Thyroid gland (tissue), 4 donors: ENCODE data around the gene B3GNT5. TPM values are rescaled to one million over a fixed set of nuclear protein-coding genes. Genes with fewer than 3 reads are reported as not detected.

Experiments
- DNase-seq, 2 donors: peaks; one replicate each; pipeline ENCODE4 v3.0.0-alpha.2; 2019
- H3K27ac ChIP-seq, 3 donors: fragments of 200-600 bp; sonication (generic); 1 replicate in 2 of 3; 2 replicates in 1 of 3; pipeline ENCODE4 v1.5.1; 2016 to 2019; ENCODE audit warnings: mild to moderate bottlenecking in 1 of 3, moderate library complexity in 1 of 3
- H3K27me3 ChIP-seq: fragments of 200-600 bp; sonication (generic); one replicate; pipeline ENCODE4 v1.5.1; 2019
- H3K36me3 ChIP-seq, 2 donors: fragments of 200-600 bp; sonication (generic); one replicate each; pipeline ENCODE4 v1.5.1; 2016 to 2019
- H3K4me1 ChIP-seq, 2 donors: fragments of 200-600 bp; sonication (generic); one replicate each; pipeline ENCODE4 v1.5.1; 2017 to 2019
- H3K4me3 ChIP-seq, 3 donors: fragments of 200-600 bp; sonication (generic); replicated peaks in 1 of 3; 1 replicate in 2 of 3; 2 replicates in 1 of 3; pipeline ENCODE4 v1.5.1; 2016; ENCODE audit warnings: mild to moderate bottlenecking in 1 of 3
- H3K9me3 ChIP-seq: fragments of 200-600 bp; sonication (generic); one replicate; pipeline ENCODE4 v1.5.1; 2017
- POLR2A ChIP-seq, 2 donors: fragments of 450-650 bp; IDR thresholded peaks; one replicate each; pipeline ENCODE4 v1.6.1; 2017; ENCODE audit warnings: antibody characterized with exemption in 2 of 2, mild to moderate bottlenecking in 2 of 2, moderate library complexity in 1 of 2
- WGBS, 2 donors: methylation state at CpG; one replicate each; pipeline ENCODE4 v1.1.5; 2017; 5-methylcytosine and 5-hydroxymethylcytosine counted together
- intact Hi-C: fragments of 100-400 bp; cut with DNase I; formaldehyde crosslinking; loops from one replicate; pipeline ENCODE4 v1.15.1; 2023
- total RNA-seq, 4 donors: library from RNA; depleted of rRNA; stranded (reverse); fragments of >200 nt; gene quantifications; one replicate each; pipeline ENCODE4 v1.2.3, GENCODE V29; 2016
- TF ChIP-seq, protein P1 (sequence below), 6 experiments: fragments of 200-600 bp in 3 of 6; fragments of 450-650 bp in 3 of 6; sonication (generic) in 3 of 6; IDR thresholded peaks; one replicate each; pipeline ENCODE4 v1.5.1; 2016 to 2019; ENCODE audit warnings: antibody characterized with exemption in 6 of 6, mild to moderate bottlenecking in 2 of 6, inconsistent platforms in 1 of 6, moderate library complexity in 1 of 6

B3GNT5 gene
- total RNA-seq, 4 donors from 2014 or later = 5.2 to 10.6 (median 7.1) TPM

DNA sequence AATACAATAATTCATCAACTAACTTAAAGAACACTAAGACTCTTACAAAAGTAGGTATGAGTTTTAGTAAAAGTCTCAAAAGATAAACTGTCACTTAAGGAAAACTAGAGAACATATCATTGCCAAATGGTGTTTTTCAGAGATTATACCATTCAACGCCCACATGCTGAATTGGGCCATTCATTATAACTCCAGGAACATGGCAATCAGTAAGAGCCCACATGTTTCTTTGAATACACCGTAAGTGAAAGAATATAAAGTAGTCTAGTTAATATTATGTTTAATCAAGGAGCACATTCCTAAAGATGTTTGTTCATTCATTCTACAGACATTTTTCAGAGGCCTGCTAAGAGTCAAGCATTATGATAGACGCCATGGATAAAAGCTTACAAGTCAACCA, 22.9 kb downstream of the B3GNT5 start:
- Histone ChIP-seq H3K27ac (no peak overlapping the region), H3K4me1 (no peaks in the 10 kb centered on the region), H3K36me3 (no peaks in the 10 kb centered on the region), H3K27me3 (no peaks in the 10 kb centered on the region), H3K4me3 (no peak overlapping the region), H3K9me3 (no peaks in the 10 kb centered on the region)
- intact Hi-C loops = no loop called here
- no peak for TF ChIP-seq POLR2A (IDR thresholded peaks at IDR 0.05)
- TF ChIP-seq, protein P1, sequence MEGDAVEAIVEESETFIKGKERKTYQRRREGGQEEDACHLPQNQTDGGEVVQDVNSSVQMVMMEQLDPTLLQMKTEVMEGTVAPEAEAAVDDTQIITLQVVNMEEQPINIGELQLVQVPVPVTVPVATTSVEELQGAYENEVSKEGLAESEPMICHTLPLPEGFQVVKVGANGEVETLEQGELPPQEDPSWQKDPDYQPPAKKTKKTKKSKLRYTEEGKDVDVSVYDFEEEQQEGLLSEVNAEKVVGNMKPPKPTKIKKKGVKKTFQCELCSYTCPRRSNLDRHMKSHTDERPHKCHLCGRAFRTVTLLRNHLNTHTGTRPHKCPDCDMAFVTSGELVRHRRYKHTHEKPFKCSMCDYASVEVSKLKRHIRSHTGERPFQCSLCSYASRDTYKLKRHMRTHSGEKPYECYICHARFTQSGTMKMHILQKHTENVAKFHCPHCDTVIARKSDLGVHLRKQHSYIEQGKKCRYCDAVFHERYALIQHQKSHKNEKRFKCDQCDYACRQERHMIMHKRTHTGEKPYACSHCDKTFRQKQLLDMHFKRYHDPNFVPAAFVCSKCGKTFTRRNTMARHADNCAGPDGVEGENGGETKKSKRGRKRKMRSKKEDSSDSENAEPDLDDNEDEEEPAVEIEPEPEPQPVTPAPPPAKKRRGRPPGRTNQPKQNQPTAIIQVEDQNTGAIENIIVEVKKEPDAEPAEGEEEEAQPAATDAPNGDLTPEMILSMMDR (IDR thresholded peaks at IDR 0.05) = no peak
- DNase-seq = no peak
- WGBS, 2 donors = 88 to 91% methylated on average over 3 of the region's 3 CpGs

DNA sequence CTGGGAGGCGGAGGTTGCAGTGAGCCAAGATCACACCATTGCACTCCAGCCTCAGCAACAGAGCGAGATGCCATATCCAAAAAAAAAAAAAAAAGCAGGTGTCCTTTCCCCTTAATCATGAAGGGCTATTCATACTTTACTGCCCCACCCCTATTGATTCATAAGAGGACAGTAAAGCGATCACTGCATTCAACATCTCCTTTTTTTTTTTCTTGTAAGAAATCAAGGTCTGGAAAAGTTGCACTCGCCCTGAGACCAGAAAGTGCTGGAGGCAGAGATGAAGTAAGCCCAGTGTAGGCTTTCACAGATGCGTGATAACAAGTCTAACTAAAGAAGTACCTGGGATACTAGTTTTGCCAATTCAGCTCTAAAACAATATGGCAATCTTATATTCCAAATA, 24.2 kb downstream of the B3GNT5 start:
- no peaks in the 10 kb centered on the region for H3K9me3 ChIP-seq
- no peak overlapping the region for H3K27ac ChIP-seq
- TF ChIP-seq, protein P1 (IDR thresholded peaks at IDR 0.05) = no peak
- no peak for TF ChIP-seq POLR2A (IDR thresholded peaks at IDR 0.05)
- intact Hi-C loops = no loop called here
- no peaks in the 10 kb centered on the region for H3K4me1 ChIP-seq
- no peak for DNase-seq
- no peaks in the 10 kb centered on the region for H3K27me3 ChIP-seq
- no peaks in the 10 kb centered on the region for H3K36me3 ChIP-seq
- 96 to 97% methylated on average over 5 of the region's 5 CpGs for WGBS, 2 donors
- no peak overlapping the region for H3K4me3 ChIP-seq

DNA sequence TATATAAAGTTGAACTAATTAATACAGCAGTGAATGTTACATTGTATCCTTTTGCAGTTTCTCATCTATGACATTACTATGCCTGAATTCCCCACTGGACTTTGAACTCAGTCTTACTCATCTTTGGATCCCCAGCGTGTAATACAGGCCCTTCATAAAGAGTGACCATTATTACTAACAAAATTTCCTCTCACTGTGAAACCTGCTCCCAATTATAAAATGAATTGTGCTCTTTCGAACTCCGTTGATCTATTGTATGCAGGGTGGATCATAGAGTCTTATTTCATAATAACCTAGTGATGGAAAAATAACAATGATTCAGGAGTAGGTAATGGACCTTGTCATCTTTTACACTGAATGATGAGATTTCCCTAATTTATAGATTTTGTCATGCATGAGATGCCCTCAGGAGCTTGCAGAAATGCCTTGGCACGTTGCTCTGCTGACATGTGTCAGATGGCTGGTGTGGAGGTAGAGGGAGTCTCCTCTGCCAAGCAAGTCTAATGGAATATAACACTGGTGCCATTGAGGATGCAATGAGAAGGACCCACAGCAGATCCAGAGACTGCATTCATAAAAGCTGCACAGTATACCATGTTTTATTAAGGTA, 25.5 kb downstream of the B3GNT5 start:
- WGBS, 2 donors = 88 to 93% methylated on average over 4 of the region's 4 CpGs
- TF ChIP-seq, protein P1 (IDR thresholded peaks at IDR 0.05) = no peak
- TF ChIP-seq POLR2A (IDR thresholded peaks at IDR 0.05) = no peak

DNA sequence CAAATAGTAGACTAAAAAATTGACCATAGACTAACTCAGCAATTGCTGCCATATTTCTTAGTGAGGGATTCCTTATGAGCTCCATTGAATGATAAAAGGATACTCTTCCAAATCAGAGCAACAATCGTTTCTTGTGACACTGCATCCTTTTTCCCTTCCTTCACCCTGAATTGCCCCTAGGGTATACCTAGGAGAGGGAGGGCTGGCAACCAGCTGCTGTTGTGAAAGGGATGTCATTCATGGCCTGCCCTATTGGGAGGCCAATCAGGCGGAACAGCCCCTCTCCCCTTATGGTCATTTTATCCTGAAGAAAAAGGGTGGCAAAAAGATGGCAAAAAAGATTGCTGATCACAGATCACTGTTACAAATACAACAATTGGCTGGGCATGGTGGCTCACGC, 26.3 kb downstream of the B3GNT5 start:
- Histone ChIP-seq H3K4me1 (no peaks in the 10 kb centered on the region), H3K9me3 (no peaks in the 10 kb centered on the region), H3K4me3 (no peak overlapping the region), H3K36me3 (no peaks in the 10 kb centered on the region), H3K27me3 (no peaks in the 10 kb centered on the region), H3K27ac (no peak overlapping the region)
- WGBS, 2 donors = 77 to 83% methylated on average over 3 of the region's 3 CpGs
- TF ChIP-seq, protein P1 (IDR thresholded peaks at IDR 0.05) = no peak
- TF ChIP-seq POLR2A (IDR thresholded peaks at IDR 0.05) = no peak
- DNase-seq = no peak
- intact Hi-C loops = no loop called here

More for the DNA sequence above, 25.5 kb downstream of the B3GNT5 start:
- no peak for DNase-seq
- Histone ChIP-seq H3K9me3 (no peaks in the 10 kb centered on the region), H3K27ac (no peak overlapping the region), H3K27me3 (no peaks in the 10 kb centered on the region), H3K4me3 (no peak overlapping the region), H3K4me1 (no peaks in the 10 kb centered on the region), H3K36me3 (no peaks in the 10 kb centered on the region)
- intact Hi-C loops = no loop called here

DNA sequence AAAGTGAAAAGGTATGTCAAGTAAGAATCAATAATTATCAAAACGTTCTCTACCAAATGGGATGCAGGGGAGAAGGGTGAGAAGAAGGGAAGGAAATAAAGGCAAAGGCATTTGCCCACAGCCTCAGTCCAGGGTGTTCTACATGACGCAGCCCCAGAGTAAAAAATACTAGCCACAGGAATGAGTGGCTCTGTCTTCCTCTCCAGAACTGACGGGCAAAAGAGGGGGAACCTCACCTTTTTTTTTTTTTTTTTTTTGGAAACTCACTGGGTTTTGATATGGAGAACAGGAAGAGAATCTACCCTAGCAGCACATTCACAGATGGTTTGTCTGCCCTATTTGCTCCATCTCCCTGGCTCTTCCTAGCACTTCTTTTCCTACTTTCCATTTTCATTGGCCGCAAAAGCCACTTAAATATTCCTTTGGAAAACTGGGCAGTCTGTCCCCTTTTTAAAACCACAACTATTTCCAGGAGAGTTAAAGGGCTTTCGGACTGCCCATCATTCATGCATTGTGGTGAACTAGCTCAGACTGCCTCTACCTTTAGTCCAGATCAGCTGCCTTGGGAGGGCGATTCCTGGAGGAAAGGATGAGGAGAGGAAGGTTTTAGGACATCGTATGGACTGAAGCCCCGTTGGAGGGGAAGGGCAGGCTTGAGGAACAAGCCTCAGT, 28.2 kb downstream of the B3GNT5 start:
- no peaks in the 10 kb centered on the region for H3K36me3 ChIP-seq
- peaks cover 7 to 14% of the 10 kb centered on the region in 2 donors for H3K4me1 ChIP-seq
- no peak for TF ChIP-seq POLR2A (IDR thresholded peaks at IDR 0.05)
- TF ChIP-seq, protein P1 (IDR thresholded peaks at IDR 0.05) = no peak
- no peak overlapping the region for H3K27ac ChIP-seq
- DNase-seq = no peak
- no peaks in the 10 kb centered on the region for H3K9me3 ChIP-seq
- intact Hi-C loops = no loop called here
- no peaks in the 10 kb centered on the region for H3K27me3 ChIP-seq
- no peak overlapping the region for H3K4me3 ChIP-seq
- 88 to 91% methylated on average over 8 of the region's 8 CpGs for WGBS, 2 donors
